OCI-LY1 (cell line): Measurements from ENCODE around the gene CEP97.

ENCODE experiments used
- CTCF ChIP-seq: fragments of 200-600 bp; sonication (generic), shearing (Covaris generic); IDR thresholded peaks from 2 replicates; pipeline ENCODE4 v1.5.1; 2017; ENCODE audit warnings: mild to moderate bottlenecking, antibody characterized with exemption, low read length, moderate library complexity, mixed read lengths
- EZH2 ChIP-seq: fragments of 200-600 bp; sonication (generic), shearing (Covaris generic); IDR thresholded peaks from 2 replicates; pipeline ENCODE4 v1.8.0; 2017; ENCODE audit warnings: borderline replicate concordance, mixed run types, mild to moderate bottlenecking, antibody characterized with exemption, low read length, moderate library complexity, mixed read lengths

- TF ChIP-seq CTCF (no peak), EZH2 (no peak)
These were observed 4.7 kb upstream of the CEP97 start for GRCh38 chr3:101719604-101720185.
